GM18873 (cell line): ENCODE data around the gene TTC36.
"Not testable (repeated sequence)": the region's sequence is repeated elsewhere in the genome, so short reads cannot be mapped to it uniquely, and the experiment has no call there.

Experiments used
- ATAC-seq: cut with Tn5 transposase; IDR thresholded peaks from one replicate; pipeline ENCODE4 v1.9.1; 2021; ENCODE audit warnings: mild to moderate bottlenecking, moderate library complexity, moderate number of reproducible peaks; ENCODE audit not compliant: unreplicated experiment, low FRiP score

The TTC36 gene

GRCh38 chr11:118527109-118527508, at the start of gene TTC36:
Gene TTC36 (plus strand): TSS chr11:118527474. CDS start chr11:118527495, 21 bp downstream.
- no peak for ATAC-seq

DNA sequence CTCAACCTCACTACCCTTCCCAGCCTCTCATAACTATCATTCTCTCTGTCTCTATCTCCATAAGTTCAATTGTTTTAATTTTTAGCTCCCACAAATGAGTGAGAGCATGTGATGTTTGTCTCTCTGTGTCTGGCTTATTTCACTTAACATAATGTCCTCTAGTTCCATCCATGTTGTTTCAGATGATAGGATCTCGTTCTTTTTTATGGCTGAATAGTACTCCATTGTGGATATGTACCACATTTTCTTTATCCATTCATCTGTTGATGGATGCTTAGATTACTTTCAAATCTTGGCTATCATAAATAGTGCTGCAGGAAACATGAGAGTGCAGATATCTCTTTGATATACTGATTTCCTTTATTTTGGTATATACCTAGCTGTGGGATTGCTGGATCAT, 46.0 kb upstream of the TTC36 start:
- ATAC-seq, result not testable (repeated sequence)

DNA sequence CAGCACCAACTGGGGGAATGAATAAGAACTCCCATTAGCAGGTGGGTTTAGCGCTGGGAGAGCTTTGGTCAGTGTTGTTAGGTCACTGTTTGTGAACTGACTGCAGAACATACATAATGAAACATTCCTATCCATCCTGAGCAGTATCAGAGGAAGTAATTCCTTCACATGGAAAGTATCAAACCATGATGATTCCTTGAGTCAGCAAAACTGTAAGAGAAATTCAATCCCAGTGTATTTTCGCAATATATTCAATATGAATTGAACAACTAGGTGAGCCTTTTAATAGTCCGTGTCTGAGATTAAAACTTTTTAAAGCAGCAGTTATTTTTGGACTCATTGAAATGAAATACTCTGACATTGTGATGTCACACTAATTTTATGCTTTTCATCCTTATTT, 42.9 kb upstream of the TTC36 start:
- ATAC-seq, result no peak

GRCh38 chr11:118485273-118485672, 42.0 kb upstream of the TTC36 start:
- no peak for ATAC-seq

DNA sequence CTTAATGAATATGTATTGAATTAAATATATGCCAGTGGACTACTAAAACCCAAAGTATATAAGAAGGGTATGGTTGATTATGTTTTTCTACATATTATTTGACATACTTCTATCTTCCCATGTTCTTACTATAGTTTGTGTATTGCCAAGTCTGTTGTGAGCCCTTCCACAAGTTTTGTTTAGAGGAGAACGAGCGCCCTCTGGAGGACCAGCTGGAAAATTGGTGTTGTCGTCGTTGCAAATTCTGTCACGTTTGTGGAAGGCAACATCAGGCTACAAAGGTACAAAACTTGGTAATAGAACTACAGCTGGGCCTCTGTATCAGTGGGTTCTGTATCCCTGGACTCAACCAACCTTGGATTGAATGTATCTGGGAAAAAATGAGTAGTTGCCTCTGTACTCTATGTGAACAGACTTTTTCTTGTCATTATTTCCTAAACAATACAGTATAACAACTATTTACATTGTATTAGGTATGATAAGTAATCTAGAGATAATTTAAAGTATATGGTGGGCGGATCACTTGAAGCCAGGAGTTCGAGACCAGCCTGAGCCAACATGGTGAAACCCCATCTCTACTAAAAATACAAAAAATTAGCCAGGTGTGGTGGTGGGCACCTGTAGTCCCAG, 38.7 kb upstream of the TTC36 start:
- no peak for ATAC-seq

GRCh38 chr11:118491041-118491440, 36.2 kb upstream of the TTC36 start:
- no peak for ATAC-seq

- ATAC-seq, result no peak
Observed at GRCh38 chr11:118497831-118498230, 29.4 kb upstream of the TTC36 start.

DNA sequence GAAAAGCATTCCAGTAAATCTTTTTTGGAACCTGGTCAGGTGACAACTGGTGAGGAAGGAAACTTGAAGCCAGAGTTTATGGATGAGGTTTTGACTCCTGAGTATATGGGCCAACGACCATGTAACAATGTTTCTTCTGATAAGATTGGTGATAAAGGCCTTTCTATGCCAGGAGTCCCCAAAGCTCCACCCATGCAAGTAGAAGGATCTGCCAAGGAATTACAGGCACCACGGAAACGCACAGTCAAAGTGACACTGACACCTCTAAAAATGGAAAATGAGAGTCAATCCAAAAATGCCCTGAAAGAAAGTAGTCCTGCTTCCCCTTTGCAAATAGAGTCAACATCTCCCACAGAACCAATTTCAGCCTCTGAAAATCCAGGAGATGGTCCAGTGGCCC, 24.1 kb upstream of the TTC36 start:
- ATAC-seq, result no peak

DNA sequence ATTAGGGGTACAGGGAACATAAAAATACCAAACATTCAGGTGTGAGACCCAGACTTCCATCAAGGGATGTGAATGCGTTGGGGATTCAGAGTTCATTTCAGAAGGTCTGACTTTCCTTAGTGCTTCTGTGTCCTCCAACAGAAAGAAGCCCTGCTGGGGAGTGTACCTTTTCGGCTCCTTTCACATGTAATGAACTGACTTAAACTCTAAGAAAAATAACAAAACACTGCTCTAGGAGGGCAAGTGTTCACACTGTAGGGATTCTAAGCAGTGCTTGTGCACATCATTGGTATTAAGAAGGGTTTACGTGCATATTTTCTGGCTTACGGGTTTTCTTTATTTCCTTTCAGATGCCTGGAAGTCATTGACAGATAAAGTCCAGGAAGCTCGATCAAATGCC, 15.7 kb upstream of the TTC36 start:
- no peak for ATAC-seq

DNA sequence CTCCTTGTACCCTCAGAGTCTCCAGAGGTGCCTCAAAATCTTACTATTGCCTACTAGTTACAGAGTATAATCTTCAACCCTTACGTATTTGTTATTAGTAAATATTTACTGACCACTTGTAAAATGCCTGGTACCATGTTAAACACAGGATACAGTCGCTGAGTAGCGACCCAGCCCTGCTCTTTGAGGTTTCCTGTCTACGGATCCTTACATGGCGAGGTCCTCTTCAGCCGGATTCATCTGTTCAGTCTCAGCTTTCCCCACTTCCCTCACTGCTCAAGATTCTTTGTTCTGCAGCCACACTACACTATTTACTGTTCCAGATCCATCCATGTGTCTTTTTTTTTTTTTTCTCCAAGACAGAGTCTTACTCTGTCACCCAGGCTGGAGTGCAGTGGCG, 13.2 kb upstream of the TTC36 start:
- ATAC-seq, result no peak

DNA sequence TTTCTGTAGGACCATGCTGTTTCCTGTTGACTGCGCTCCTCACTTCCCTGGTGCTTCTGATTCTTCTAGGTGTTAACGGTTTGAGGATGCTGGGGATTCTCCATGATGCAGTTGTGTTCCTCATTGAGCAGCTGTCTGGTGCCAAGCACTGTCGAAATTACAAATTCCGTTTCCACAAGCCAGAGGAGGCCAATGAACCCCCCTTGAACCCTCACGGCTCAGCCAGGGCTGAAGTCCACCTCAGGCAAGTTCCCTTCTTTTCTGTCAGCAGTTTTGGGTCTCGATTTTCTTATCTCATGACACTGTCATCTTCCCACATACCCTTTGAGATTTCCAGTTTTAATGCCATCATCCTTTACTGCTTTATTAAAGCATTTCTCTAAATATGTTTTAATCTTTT, 7.7 kb upstream of the TTC36 start:
- ATAC-seq, result no peak

DNA sequence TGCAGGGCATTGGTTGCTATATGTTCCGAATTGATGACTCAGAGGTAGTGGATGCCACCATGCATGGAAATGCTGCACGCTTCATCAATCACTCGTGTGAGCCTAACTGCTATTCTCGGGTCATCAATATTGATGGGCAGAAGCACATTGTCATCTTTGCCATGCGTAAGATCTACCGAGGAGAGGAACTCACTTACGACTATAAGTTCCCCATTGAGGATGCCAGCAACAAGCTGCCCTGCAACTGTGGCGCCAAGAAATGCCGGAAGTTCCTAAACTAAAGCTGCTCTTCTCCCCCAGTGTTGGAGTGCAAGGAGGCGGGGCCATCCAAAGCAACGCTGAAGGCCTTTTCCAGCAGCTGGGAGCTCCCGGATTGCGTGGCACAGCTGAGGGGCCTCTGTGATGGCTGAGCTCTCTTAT, 5.4 kb upstream of the TTC36 start:
- ATAC-seq, result no peak

- ATAC-seq, result no peak
Observed at GRCh38 chr11:118522571-118523072, 4.7 kb upstream of the TTC36 start.

DNA sequence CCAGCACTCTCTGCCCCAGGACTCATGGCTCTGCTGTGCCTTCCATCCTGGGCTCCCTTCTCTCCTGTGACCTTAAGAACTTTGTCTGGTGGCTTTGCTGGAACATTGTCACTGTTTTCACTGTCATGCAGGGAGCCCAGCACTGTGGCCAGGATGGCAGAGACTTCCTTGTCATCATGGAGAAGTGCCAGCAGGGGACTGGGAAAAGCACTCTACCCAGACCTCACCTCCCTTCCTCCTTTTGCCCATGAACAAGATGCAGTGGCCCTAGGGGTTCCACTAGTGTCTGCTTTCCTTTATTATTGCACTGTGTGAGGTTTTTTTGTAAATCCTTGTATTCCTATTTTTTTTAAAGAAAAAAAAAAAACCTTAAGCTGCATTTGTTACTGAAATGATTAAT, 2.9 kb upstream of the TTC36 start:
- no peak for ATAC-seq

- no peak for ATAC-seq
Observed at GRCh38 chr11:118524757-118525470, 2.4 kb upstream of the TTC36 start.

- ATAC-seq, result no peak
Observed at GRCh38 chr11:118526688-118527087, 586 bp upstream of the TTC36 start.

GRCh38 chr11:118528511-118528910, 1.2 kb downstream of the TTC36 start:
- no peak for ATAC-seq

DNA sequence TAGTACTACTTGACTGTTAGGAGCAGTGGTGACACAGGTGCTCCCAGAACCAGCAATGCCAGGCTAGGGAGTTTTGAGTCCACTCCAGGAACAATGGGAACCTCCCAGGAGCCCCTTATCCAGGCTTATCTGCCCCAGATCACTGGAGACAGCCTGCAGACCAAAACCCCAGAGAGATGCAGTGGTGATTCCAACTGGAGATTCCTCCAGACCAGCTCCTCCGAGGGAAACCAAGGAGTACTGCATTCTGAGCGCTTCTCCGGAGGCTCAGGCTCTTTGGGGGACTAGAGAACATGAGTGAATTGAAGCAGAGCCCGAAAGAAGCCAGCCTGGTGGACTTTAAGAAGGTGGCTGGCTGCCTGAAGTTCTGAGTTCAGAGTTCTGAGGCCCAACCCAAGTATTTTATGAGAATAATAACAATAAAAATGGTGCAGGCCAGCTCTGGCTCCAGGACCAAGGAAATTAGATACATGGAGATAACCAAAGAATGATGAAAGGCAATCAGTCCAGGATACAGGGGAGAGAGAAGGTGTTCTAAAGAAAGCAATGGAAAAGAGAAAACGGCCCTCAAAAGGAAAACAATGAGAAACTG, 2.4 kb downstream of the TTC36 start:
- no peak for ATAC-seq

- no peak for ATAC-seq
Observed at GRCh38 chr11:118530180-118530682, 3.0 kb downstream of the TTC36 start.

- ATAC-seq, result no peak
Observed at GRCh38 chr11:118530683-118531596, 3.7 kb downstream of the TTC36 start, which contains the start of gene TMEM25. Gene TMEM25 (plus strand): TSS chr11:118531192. CDS start chr11:118531802, 610 bp downstream.
